Esophagus squamous epithelium (tissue), 5 donors: Measurements from ENCODE around the gene JAZF1. TPM values are rescaled to one million over a fixed set of nuclear protein-coding genes. Genes with fewer than 3 reads are reported as not detected.
"Not testable (repeated sequence)": the region's sequence is repeated elsewhere in the genome, so short reads cannot be mapped to it uniquely, and the experiment has no call there.

Experiments used
- DNase-seq: peaks from one replicate; lab custom pipeline; 2025; lab: John Stamatoyannopoulos, UW
- H3K27ac ChIP-seq, 4 donors: fragments of 200-600 bp; sonication (generic); one replicate each; pipeline ENCODE4 v1.5.1; 2016 to 2019; ENCODE audit warnings: mild to moderate bottlenecking in 1 of 4
- H3K27me3 ChIP-seq, 4 donors: fragments of 200-600 bp; sonication (generic); 1 replicate in 3 of 4; 2 replicates in 1 of 4; pipeline versions ENCODE4 v1.5.1 to v1.6.0; 2017 to 2021; ENCODE audit warnings: antibody characterized with exemption in 1 of 4
- H3K36me3 ChIP-seq, 3 donors: fragments of 200-600 bp; sonication (generic); one replicate each; pipeline ENCODE4 v1.5.1; 2016 to 2019
- H3K4me1 ChIP-seq, 3 donors: fragments of 200-600 bp; sonication (generic); one replicate each; pipeline ENCODE4 v1.5.1; 2017 to 2019
- H3K4me3 ChIP-seq, 4 donors: fragments of 200-600 bp; sonication (generic); 1 replicate in 3 of 4; 2 replicates in 1 of 4; pipeline ENCODE4 v1.5.1; 2016 to 2019; ENCODE audit warnings: mild to moderate bottlenecking in 2 of 4, moderate library complexity in 1 of 4
- H3K9me3 ChIP-seq, 3 donors: fragments of 200-600 bp; sonication (generic); one replicate each; pipeline ENCODE4 v1.5.1; 2016 to 2019
- POLR2A ChIP-seq, 4 donors: fragments of 450-650 bp; IDR thresholded peaks; one replicate each; pipeline ENCODE4 v1.6.1; 2017; ENCODE audit warnings: antibody characterized with exemption in 4 of 4, mild to moderate bottlenecking in 4 of 4, moderate library complexity in 3 of 4
- WGBS, 2 donors: methylation state at CpG; one replicate each; pipeline ENCODE4 v1.1.5; 2018; 5-methylcytosine and 5-hydroxymethylcytosine counted together
- intact Hi-C: fragments of 100-400 bp; cut with DNase I; formaldehyde crosslinking; loops from one replicate; pipeline ENCODE4 v1.15.0; 2022
- total RNA-seq, 4 donors: library from RNA; depleted of rRNA; stranded (reverse); fragments of >200 nt; gene quantifications; one replicate each; pipeline ENCODE4 v1.1.0, GENCODE V29; 2016
- TF ChIP-seq, protein P1 (sequence below), 6 experiments: fragments of 450-650 bp in 4 of 6; fragments of 200-600 bp in 2 of 6; sonication (generic) in 2 of 6; IDR thresholded peaks; one replicate each; pipeline ENCODE4 v1.5.1; 2016 to 2019; ENCODE audit warnings: antibody characterized with exemption in 6 of 6, mild to moderate bottlenecking in 4 of 6, moderate library complexity in 4 of 6
- donor health status: DM: yes; HTN: yes; CAD: no.

Gene JAZF1
- total RNA-seq, 4 donors from 2014 or later, result 1.3 to 8.6 (median 2.0) TPM

- Histone ChIP-seq H3K36me3 (no peaks in the 10 kb centered on the region), H3K4me1 (peaks cover 0 to 10% (median 0%) of the 10 kb centered on the region in 3 donors), H3K27me3 (no peaks in the 10 kb centered on the region), H3K4me3 (no peak overlapping the region), H3K9me3 (no peaks in the 10 kb centered on the region), H3K27ac (no peak overlapping the region)
- no peak for DNase-seq
- intact Hi-C loops, result loop anchor here (10.0 kb wide), 1 partner anchor 824 kb away; no protein-coding TSS in a partner anchor
- WGBS, 2 donors, result 89 to 91% methylated on average over 3 to 5 of the region's 5 CpGs
- no peak for TF ChIP-seq POLR2A (IDR thresholded peaks at IDR 0.05)
- TF ChIP-seq, protein P1, sequence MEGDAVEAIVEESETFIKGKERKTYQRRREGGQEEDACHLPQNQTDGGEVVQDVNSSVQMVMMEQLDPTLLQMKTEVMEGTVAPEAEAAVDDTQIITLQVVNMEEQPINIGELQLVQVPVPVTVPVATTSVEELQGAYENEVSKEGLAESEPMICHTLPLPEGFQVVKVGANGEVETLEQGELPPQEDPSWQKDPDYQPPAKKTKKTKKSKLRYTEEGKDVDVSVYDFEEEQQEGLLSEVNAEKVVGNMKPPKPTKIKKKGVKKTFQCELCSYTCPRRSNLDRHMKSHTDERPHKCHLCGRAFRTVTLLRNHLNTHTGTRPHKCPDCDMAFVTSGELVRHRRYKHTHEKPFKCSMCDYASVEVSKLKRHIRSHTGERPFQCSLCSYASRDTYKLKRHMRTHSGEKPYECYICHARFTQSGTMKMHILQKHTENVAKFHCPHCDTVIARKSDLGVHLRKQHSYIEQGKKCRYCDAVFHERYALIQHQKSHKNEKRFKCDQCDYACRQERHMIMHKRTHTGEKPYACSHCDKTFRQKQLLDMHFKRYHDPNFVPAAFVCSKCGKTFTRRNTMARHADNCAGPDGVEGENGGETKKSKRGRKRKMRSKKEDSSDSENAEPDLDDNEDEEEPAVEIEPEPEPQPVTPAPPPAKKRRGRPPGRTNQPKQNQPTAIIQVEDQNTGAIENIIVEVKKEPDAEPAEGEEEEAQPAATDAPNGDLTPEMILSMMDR (IDR thresholded peaks at IDR 0.05), result no peak
Measured at GRCh38 chr7:28018446-28018845, 162.1 kb downstream of the JAZF1 start.

- H3K27me3 ChIP-seq, result no peaks in the 10 kb centered on the region
- 80 to 88% methylated on average over 6 to 7 of the region's 7 CpGs for WGBS, 2 donors
- H3K4me3 ChIP-seq, result no peak overlapping the region
- TF ChIP-seq, protein P1 (IDR thresholded peaks at IDR 0.05), result no peak
- TF ChIP-seq POLR2A (IDR thresholded peaks at IDR 0.05), result no peak
- H3K36me3 ChIP-seq, result no peaks in the 10 kb centered on the region
- no peak for DNase-seq
- no peaks in the 10 kb centered on the region for H3K9me3 ChIP-seq
- no peak overlapping the region for H3K27ac ChIP-seq
- peaks cover 0 to 10% (median 0%) of the 10 kb centered on the region in 3 donors for H3K4me1 ChIP-seq
- intact Hi-C loops, result loop anchor here (10.0 kb wide), 1 partner anchor 823 kb away; no protein-coding TSS in a partner anchor
Measured at GRCh38 chr7:28018020-28018419, 162.6 kb downstream of the JAZF1 start.

DNA sequence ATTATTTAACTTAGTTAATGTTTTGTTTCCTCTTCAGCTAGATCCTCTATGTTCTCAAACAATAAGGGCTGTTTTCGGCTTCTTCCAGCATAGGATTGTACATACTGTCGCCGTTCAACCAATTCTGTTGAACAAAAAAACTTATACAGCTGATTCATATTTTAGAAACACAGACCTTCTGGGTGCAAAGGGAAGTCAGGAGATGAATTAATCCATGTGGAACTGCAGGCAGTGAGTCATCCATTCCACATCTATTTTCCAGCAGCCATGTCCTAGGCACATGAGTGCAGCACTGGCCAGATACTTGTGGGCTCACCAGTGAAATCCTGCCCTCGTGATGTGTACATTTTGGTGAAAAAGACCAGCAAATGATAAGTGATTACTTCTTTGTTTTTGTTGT is 163.2 kb downstream of the JAZF1 start:
- WGBS, 2 donors, result 84 to 88% methylated on average over 4 of the region's 4 CpGs
- Histone ChIP-seq H3K36me3 (no peaks in the 10 kb centered on the region), H3K27ac (no peak overlapping the region), H3K4me3 (no peak overlapping the region), H3K4me1 (peaks cover 0 to 10% (median 0%) of the 10 kb centered on the region in 3 donors), H3K9me3 (no peaks in the 10 kb centered on the region), H3K27me3 (no peaks in the 10 kb centered on the region)
- intact Hi-C loops, result loop anchor here (10.0 kb wide), 1 partner anchor 823 kb away; no protein-coding TSS in a partner anchor
- no peak for DNase-seq
- TF ChIP-seq POLR2A (IDR thresholded peaks at IDR 0.05), result no peak
- TF ChIP-seq, protein P1 (IDR thresholded peaks at IDR 0.05), result no peak

DNA sequence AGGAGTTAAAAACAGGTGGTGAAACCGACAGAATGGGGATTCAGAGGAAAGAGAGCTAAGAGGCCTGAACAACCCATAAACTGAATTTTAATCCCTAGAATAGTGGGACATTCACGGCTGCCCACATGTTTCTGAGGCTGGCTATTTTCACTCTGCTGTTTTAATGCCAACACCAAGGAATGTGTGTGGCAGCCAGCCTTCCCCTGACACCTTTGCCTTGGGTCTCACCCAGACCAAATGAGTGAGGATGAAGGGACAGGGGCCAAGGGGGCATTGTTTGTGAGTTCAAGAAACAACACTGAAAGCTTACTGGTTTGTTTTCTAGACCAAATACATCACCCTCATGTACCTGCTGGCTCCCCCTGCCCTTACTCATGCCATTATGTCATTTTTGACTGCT is 164.3 kb downstream of the JAZF1 start:
- 73 to 95% methylated on average over 2 of the region's 2 CpGs for WGBS, 2 donors
- Histone ChIP-seq H3K4me3 (no peak overlapping the region), H3K27me3 (no peaks in the 10 kb centered on the region), H3K4me1 (peaks cover 0 to 10% (median 0%) of the 10 kb centered on the region in 3 donors), H3K36me3 (no peaks in the 10 kb centered on the region), H3K27ac (no peak overlapping the region), H3K9me3 (no peaks in the 10 kb centered on the region)
- intact Hi-C loops, result loop anchor here (10.0 kb wide), 1 partner anchor 821 kb away; no protein-coding TSS in a partner anchor
- no peak for DNase-seq
- TF ChIP-seq, protein P1 (IDR thresholded peaks at IDR 0.05), result no peak
- TF ChIP-seq POLR2A (IDR thresholded peaks at IDR 0.05), result no peak

DNA sequence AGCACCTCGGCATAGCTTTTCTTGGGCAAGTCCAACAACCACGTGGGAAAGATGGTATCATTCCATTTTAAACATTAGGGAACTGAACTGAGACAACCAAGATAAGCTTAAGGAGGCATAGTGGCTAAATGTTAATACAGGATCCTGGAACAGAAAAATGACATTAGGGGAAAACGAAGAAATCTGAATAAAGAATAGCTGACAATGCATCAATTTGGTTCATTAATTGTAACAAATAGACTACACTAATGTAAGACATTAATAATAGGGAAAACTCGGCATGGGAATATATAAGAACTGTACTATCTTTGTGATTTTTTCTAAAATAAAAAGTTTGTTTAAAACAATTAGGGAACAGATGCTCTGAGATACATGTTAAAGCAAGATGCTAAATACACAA is 165.4 kb downstream of the JAZF1 start:
- H3K36me3 ChIP-seq, result no peaks in the 10 kb centered on the region
- H3K4me3 ChIP-seq, result no peak overlapping the region
- H3K27me3 ChIP-seq, result no peaks in the 10 kb centered on the region
- intact Hi-C loops, result loop anchor here (10.0 kb wide), 1 partner anchor 820 kb away; no protein-coding TSS in a partner anchor
- no peaks in the 10 kb centered on the region for H3K9me3 ChIP-seq
- H3K27ac ChIP-seq, result no peak overlapping the region
- no peak for TF ChIP-seq POLR2A (IDR thresholded peaks at IDR 0.05)
- TF ChIP-seq, protein P1 (IDR thresholded peaks at IDR 0.05), result no peak
- no peak for DNase-seq
- 76 to 80% methylated on average over 4 of the region's 4 CpGs for WGBS, 2 donors
- peaks cover 0 to 3% (median 0%) of the 10 kb centered on the region in 3 donors for H3K4me1 ChIP-seq

- intact Hi-C loops, result loop anchor here (10.0 kb wide), 1 partner anchor 820 kb away; no protein-coding TSS in a partner anchor
- 87 to 96% methylated on average over 4 of the region's 4 CpGs for WGBS, 2 donors
- H3K4me1 ChIP-seq, result not testable (repeated sequence)
Measured at GRCh38 chr7:28014340-28014739, 166.3 kb downstream of the JAZF1 start.

More at GRCh38 chr7:28014340-28014739, 166.3 kb downstream of the JAZF1 start:
- not testable (repeated sequence) for H3K27ac ChIP-seq, H3K27me3 ChIP-seq, DNase-seq, H3K9me3 ChIP-seq, H3K36me3 ChIP-seq, H3K4me3 ChIP-seq
